SK-N-SH (cell line): Measurements from ENCODE around the gene DDO.

ENCODE experiments used
- CHD2 ChIP-seq: fragments of 150-350 bp; IDR thresholded peaks from 2 replicates; pipeline ENCODE4 v1.6.1; 2018; ENCODE audit warnings: low read length; ENCODE audit not compliant: partially characterized antibody
- MXI1 ChIP-seq: IDR thresholded peaks from 2 replicates; pipeline ENCODE4 v1.6.1; 2012; ENCODE audit warnings: mild to moderate bottlenecking, low read depth, low read length, improper control_type of control experiment
- PBX3 ChIP-seq: IDR thresholded peaks from 2 replicates; pipeline ENCODE4; 2012
- RAD21 ChIP-seq: IDR thresholded peaks from 2 replicates; pipeline ENCODE4 v1.6.1; 2012; ENCODE audit warnings: mild to moderate bottlenecking, low read length
- SMC3 ChIP-seq: IDR thresholded peaks from 2 replicates; pipeline ENCODE4 v1.6.1; 2012; ENCODE audit warnings: low read depth, low read length, improper control_type of control experiment
- TAF1 ChIP-seq: IDR thresholded peaks from 2 replicates; pipeline ENCODE4 v1.6.1; 2012; ENCODE audit warnings: low read depth, mild to moderate bottlenecking, low read length, moderate library complexity, borderline replicate concordance
- TCF12 ChIP-seq: IDR thresholded peaks from 2 replicates; pipeline ENCODE4 v1.4.0; 2012
- TEAD4 ChIP-seq: IDR thresholded peaks from 2 replicates; pipeline ENCODE4 v1.4.0; 2012; ENCODE audit warnings: mild to moderate bottlenecking, borderline replicate concordance; ENCODE audit not compliant: insufficient read depth
- YY1 ChIP-seq: IDR thresholded peaks from 2 replicates; pipeline ENCODE4 v1.4.0; 2012; ENCODE audit warnings: low read depth, mild to moderate bottlenecking
- TF ChIP-seq, protein P1 (sequence below): fragments of 200-600 bp; sonication (generic); IDR thresholded peaks from 2 replicates; pipeline ENCODE4 v1.6.1; 2017; ENCODE audit warnings: antibody characterized with exemption, mild to moderate bottlenecking, moderate library complexity
- TF ChIP-seq, protein P2 (sequence below): IDR thresholded peaks from 2 replicates; pipeline ENCODE4 v1.4.0; 2012; ENCODE audit warnings: low read depth, borderline replicate concordance

DNA sequence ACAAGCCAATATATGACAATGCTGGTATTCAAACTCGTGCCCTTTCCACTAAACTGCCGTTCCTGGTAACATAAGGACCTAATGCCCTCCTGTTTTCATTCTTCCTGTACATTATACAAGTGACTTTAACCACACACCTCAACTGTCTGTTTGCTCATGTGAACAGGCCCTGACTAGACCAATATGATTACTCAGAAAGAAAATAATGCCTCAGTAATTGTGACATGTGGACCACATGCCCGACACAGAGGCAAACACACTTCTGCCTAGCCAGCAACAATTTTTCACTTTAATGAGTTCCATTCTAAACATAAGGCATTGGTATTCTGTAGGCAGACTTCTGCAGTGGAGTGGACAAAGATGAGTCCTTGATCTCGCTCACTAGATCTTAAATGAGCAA is 31.0 kb upstream of the DDO start:
- TF ChIP-seq YY1 (no peak), MXI1 (no peak), SMC3 (no peak), TAF1 (no peak), PBX3 (no peak), TEAD4 (no peak), TCF12 (no peak), CHD2 (no peak), RAD21 (no peak)
- TF ChIP-seq, protein P1, sequence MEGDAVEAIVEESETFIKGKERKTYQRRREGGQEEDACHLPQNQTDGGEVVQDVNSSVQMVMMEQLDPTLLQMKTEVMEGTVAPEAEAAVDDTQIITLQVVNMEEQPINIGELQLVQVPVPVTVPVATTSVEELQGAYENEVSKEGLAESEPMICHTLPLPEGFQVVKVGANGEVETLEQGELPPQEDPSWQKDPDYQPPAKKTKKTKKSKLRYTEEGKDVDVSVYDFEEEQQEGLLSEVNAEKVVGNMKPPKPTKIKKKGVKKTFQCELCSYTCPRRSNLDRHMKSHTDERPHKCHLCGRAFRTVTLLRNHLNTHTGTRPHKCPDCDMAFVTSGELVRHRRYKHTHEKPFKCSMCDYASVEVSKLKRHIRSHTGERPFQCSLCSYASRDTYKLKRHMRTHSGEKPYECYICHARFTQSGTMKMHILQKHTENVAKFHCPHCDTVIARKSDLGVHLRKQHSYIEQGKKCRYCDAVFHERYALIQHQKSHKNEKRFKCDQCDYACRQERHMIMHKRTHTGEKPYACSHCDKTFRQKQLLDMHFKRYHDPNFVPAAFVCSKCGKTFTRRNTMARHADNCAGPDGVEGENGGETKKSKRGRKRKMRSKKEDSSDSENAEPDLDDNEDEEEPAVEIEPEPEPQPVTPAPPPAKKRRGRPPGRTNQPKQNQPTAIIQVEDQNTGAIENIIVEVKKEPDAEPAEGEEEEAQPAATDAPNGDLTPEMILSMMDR = no peak
- TF ChIP-seq, protein P2, sequence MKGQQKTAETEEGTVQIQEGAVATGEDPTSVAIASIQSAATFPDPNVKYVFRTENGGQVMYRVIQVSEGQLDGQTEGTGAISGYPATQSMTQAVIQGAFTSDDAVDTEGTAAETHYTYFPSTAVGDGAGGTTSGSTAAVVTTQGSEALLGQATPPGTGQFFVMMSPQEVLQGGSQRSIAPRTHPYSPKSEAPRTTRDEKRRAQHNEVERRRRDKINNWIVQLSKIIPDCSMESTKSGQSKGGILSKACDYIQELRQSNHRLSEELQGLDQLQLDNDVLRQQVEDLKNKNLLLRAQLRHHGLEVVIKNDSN = no peak
